OCI-LY1 (cell line): ENCODE results near the gene GJD3.

Source experiments
- H2AFZ ChIP-seq: fragments of 200-600 bp; sonication (generic), shearing (Covaris generic); 2 replicates; pipeline ENCODE4 v1.6.0; 2014; ENCODE audit warnings: antibody characterized with exemption, mild to moderate bottlenecking, low read length
- H3F3A ChIP-seq: fragments of 200-600 bp; sonication (generic), shearing (Covaris generic); 2 replicates; pipeline ENCODE4 v1.6.0; 2014; ENCODE audit warnings: mild to moderate bottlenecking, antibody characterized with exemption, low read length, moderate library complexity; ENCODE audit not compliant: insufficient read depth
- H3K27ac ChIP-seq: fragments of 200-600 bp; sonication (generic); 2 replicates; pipeline ENCODE4 v1.5.1; 2014; ENCODE audit warnings: low read length, mixed run types, mild to moderate bottlenecking, low read depth; ENCODE audit not compliant: poor library complexity, severe bottlenecking
- H3K27me3 ChIP-seq: fragments of 200-600 bp; sonication (generic); 2 replicates; pipeline ENCODE4 v1.6.0; 2014; ENCODE audit warnings: antibody characterized with exemption, mild to moderate bottlenecking, low read length, moderate library complexity; ENCODE audit not compliant: insufficient read depth
- H3K36me3 ChIP-seq: fragments of 200-600 bp; sonication (generic); 2 replicates; pipeline ENCODE4 v1.6.1; 2014; ENCODE audit warnings: mild to moderate bottlenecking, antibody characterized with exemption, low read length, moderate library complexity, mixed read lengths; ENCODE audit not compliant: insufficient read depth
- H3K4me1 ChIP-seq: fragments of 200-600 bp; sonication (generic); 2 replicates; pipeline ENCODE4 v1.5.1; 2014; ENCODE audit warnings: mild to moderate bottlenecking, low read length, moderate library complexity; ENCODE audit not compliant: insufficient read depth, severe bottlenecking
- H3K4me2 ChIP-seq: fragments of 200-600 bp; sonication (generic), shearing (Covaris generic); 2 replicates; pipeline ENCODE4 v1.6.1; 2014; ENCODE audit warnings: low read length
- H3K4me3 ChIP-seq: fragments of 200-600 bp; sonication (generic); 2 replicates; pipeline ENCODE4 v1.5.1; 2014; ENCODE audit warnings: low read length, low read depth, mild to moderate bottlenecking, mixed read lengths; ENCODE audit not compliant: poor library complexity, severe bottlenecking
- H3K79me2 ChIP-seq: fragments of 200-600 bp; shearing (Covaris generic); 2 replicates; pipeline ENCODE4 v1.6.1; 2016; ENCODE audit warnings: mixed run types, low read length, mixed read lengths; ENCODE audit not compliant: insufficient read depth
- H3K9ac ChIP-seq: fragments of 200-600 bp; sonication (generic), shearing (Covaris generic); 2 replicates; pipeline ENCODE4 v1.6.1; 2014; ENCODE audit warnings: mild to moderate bottlenecking, low read length, mixed read lengths
- H3K9me2 ChIP-seq: fragments of 200-600 bp; sonication (generic), shearing (Covaris generic); 2 replicates; pipeline ENCODE4 v1.6.1; 2014; ENCODE audit warnings: low read depth, mild to moderate bottlenecking, low read length, mixed read lengths
- H3K9me3 ChIP-seq: fragments of 200-600 bp; shearing (Covaris generic); 2 replicates; pipeline ENCODE4 v1.6.1; 2014; ENCODE audit warnings: low read length, mixed read lengths
- H4K20me1 ChIP-seq: fragments of 200-600 bp; sonication (generic), shearing (Covaris generic); 2 replicates; pipeline ENCODE4 v1.6.0; 2016; ENCODE audit warnings: mild to moderate bottlenecking, low read length; ENCODE audit not compliant: insufficient read depth
- CTCF ChIP-seq: fragments of 200-600 bp; sonication (generic), shearing (Covaris generic); IDR thresholded peaks from 2 replicates; pipeline ENCODE4 v1.5.1; 2017; ENCODE audit warnings: mild to moderate bottlenecking, antibody characterized with exemption, low read length, moderate library complexity, mixed read lengths
- EZH2 ChIP-seq: fragments of 200-600 bp; sonication (generic), shearing (Covaris generic); IDR thresholded peaks from 2 replicates; pipeline ENCODE4 v1.8.0; 2017; ENCODE audit warnings: borderline replicate concordance, mixed run types, mild to moderate bottlenecking, antibody characterized with exemption, low read length, moderate library complexity, mixed read lengths

Gene GJD3

DNA sequence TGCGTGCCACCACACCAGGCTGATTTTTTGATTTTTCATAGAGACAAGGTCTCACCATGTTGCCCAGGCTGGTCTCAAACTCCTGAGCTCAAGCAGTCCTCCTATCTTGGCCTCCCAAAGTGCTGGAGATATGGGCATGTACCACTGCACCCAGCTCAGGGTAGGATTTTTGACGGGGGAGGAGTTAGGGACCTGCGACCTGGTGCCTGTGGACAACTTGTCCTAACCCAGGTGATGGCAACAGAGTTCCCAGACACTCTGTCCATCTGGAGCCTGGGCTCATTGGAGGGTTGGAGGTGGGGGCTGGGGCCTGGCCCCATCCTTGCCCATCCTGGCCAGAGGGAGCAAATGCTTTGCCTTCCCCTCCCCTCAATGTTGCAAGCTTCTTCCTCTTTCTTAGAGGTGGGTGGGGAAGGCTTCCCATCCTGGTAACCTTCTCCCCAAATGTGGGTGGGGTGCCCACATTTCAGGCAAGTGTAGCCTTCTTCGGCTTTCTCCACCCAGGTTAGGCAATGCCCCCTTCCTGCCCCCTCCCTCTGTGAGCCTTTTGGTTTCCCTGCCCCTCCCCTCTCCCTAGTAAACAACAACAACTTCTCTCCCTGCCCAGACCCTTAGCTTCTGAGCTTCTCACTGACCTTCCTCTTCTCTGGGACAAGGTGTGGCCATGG lies 30.6 kb downstream of the GJD3 start:
- no peak overlapping the region for H3K4me3 ChIP-seq
- H3K4me1 ChIP-seq: no peaks in the 10 kb centered on the region
- H3K36me3 ChIP-seq: no peaks in the 10 kb centered on the region; the same call in 1 of the 2 replicates
- TF ChIP-seq EZH2 (no peak), CTCF (no peak)
- H3F3A ChIP-seq: no peaks in the 10 kb centered on the region
- no peak overlapping the region for H3K27ac ChIP-seq
- no peaks in the 10 kb centered on the region for H3K27me3 ChIP-seq
- H3K9me3 ChIP-seq: no peaks in the 10 kb centered on the region
- H2AFZ ChIP-seq: no peak overlapping the region
- H3K9ac ChIP-seq: no peak overlapping the region
- no peak overlapping the region for H3K4me2 ChIP-seq
- H4K20me1 ChIP-seq: no peaks in the 10 kb centered on the region
- no peaks in the 10 kb centered on the region for H3K9me2 ChIP-seq
- no peaks in the 10 kb centered on the region for H3K79me2 ChIP-seq

DNA sequence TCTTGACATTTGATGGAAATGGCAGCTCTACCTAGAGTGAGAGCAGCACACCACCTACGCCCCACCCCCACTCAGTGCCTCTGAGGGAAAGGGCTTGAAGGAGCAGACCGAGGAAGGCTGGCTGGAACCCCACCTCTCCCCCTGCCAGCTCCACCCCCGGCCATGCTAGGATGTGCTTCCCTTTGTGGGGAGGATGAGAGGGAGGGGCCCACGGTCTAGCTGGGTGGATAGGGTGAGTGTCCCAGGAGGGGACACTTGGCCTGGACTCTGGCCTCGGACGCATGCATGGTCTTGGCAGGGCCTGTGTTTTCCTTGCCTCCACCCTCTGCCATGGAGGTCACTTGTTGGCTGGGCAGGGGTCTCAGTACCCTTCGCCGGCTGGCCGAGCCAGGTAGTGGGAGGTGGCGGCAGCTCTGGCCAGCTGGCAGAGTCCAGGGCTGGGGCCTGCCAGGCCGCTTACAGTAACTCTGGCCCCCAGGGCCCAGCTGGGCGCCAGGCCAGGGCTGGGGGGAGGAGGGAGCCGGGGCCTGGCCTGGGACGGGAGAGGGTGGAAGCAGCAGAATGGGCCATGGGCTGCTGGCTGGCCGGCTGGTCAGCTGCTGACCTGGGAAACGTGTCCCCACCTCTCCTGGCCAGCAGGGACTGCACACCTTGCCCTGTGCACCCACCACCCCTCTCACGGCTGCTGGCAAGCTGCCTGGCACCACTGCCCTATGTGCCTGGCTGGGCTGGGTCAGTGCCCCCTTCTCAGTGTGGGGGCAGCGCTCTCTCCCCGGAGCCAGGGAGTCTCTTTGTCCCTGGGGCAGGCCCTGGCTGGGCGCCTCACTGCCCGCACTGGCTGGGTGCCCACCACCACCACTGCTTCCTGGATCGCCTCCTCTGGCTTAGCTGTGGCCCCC lies 32.5 kb downstream of the GJD3 start:
- Histone ChIP-seq H3K9me2 (no peaks in the 10 kb centered on the region), H3K79me2 (no peaks in the 10 kb centered on the region), H3K9me3 (no peaks in the 10 kb centered on the region), H3K36me3 (no peaks in the 10 kb centered on the region; the same call in 1 of the 2 replicates), H3K4me1 (no peaks in the 10 kb centered on the region), H3K4me3 (no peak overlapping the region), H3F3A (no peaks in the 10 kb centered on the region), H2AFZ (no peak overlapping the region), H4K20me1 (no peaks in the 10 kb centered on the region), H3K27ac (no peak overlapping the region), H3K4me2 (no peak overlapping the region), H3K9ac (no peak overlapping the region), H3K27me3 (peaks cover 3% of the 10 kb centered on the region; the same call in 1 of the 2 replicates)
- TF ChIP-seq CTCF (no peak), EZH2 (no peak)

DNA sequence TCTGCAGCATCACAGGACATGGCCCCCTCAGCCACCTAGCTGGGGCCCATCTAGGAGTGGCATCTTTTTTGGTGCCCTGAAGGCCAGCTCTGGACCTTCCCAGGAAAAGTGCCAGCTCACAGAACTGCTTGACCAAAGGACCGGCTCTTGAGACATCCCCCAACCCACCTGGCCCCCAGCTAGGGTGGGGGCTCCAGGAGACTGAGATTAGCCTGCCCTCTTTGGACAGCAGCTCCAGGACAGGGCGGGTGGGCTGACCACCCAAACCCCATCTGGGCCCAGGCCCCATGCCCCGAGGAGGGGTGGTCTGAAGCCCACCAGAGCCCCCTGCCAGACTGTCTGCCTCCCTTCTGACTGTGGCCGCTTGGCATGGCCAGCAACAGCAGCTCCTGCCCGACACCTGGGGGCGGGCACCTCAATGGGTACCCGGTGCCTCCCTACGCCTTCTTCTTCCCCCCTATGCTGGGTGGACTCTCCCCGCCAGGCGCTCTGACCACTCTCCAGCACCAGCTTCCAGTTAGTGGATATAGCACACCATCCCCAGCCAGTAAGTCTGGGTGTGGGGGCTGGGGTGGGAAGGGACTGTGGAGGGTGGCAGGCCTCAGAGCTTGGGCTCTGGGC lies 33.6 kb downstream of the GJD3 start:
- TF ChIP-seq CTCF (no peak), EZH2 (no peak)
- Histone ChIP-seq H3K9me3 (no peaks in the 10 kb centered on the region), H3F3A (no peaks in the 10 kb centered on the region), H3K36me3 (no peaks in the 10 kb centered on the region; the same call in 1 of the 2 replicates), H3K27ac (no peak overlapping the region), H3K4me1 (no peaks in the 10 kb centered on the region), H3K9ac (no peak overlapping the region), H3K4me2 (no peak overlapping the region), H3K79me2 (no peaks in the 10 kb centered on the region), H3K9me2 (no peaks in the 10 kb centered on the region), H3K27me3 (peaks cover 10% of the 10 kb centered on the region), H4K20me1 (no peaks in the 10 kb centered on the region), H3K4me3 (no peak overlapping the region), H2AFZ (no peak overlapping the region)
